GM15510 (cell line): ENCODE data around the gene KRTAP4-9.
"Not testable (repeated sequence)": the region's sequence is repeated elsewhere in the genome, so short reads cannot be mapped to it uniquely, and the experiment has no call there.

ENCODE experiments used
- POLR2A ChIP-seq: IDR thresholded peaks from 3 replicates; pipeline ENCODE4 v1.6.1; 2011; ENCODE audit warnings: borderline replicate concordance; ENCODE audit not compliant: insufficient read length; ENCODE audit errors: extremely low read depth

The KRTAP4-9 gene

GRCh38 chr17:41105347-41105746 is at the start of gene KRTAP4-9:
TSS of gene KRTAP4-9 (plus strand) at chr17:41105389. CDS start at chr17:41105389, 0 bp downstream.
- TF ChIP-seq POLR2A, result not testable (repeated sequence)

- no peak for TF ChIP-seq POLR2A
These were observed 47.6 kb upstream of the KRTAP4-9 start for GRCh38 chr17:41057547-41057946.

GRCh38 chr17:41058741-41059140 is 46.4 kb upstream of the KRTAP4-9 start:
- no peak for TF ChIP-seq POLR2A

DNA sequence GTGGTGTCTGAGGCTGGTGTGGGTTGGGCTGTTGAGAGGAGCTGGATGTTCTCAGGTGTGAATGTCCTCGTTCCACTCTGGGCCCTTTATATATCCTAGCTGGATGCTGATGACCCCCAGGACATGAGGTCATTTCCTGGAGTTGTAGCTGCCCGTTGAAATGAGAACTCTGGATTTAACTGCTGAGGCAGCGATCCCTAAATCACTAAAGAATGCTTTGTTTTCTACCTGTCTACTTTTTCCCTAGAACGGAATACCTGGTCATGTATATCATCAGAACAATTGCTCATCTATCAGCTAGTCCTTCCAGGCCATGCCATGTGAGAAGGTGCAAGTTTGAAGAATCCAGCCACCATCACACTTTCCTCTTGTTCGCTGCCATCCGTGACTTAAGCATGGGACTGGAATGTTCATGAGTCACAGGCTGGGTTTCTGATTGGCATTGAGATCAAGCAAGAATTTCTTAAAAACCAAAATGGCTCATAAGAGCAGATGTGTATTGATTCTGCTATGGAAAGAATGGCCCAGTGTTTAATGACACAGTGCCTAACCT is 45.1 kb upstream of the KRTAP4-9 start, which contains the start of gene KRTAP2-3:
Gene KRTAP2-3 (minus strand): TSS at position 63 of the 553 bp plus-strand sequence. CDS start 64 bp downstream, outside the sequence.
- TF ChIP-seq POLR2A, result no peak

DNA sequence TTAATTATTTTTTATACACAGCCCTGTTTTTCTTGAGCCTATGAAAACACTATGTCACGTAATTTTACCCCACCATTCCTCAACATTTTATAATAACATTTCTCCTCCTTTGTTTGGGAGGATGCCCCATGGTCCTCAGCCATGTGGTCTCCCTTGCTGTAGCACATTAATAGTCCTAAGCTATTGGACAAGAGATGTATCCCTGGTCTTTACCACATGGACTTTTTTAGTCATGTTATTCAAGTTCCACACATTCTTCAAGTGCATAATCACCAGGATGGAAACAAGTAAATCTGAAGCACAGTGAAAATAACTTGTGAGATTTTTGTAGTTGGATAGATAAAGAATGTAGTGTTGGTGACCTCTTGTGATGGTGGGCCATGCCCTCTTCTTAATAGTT is 43.2 kb upstream of the KRTAP4-9 start:
- TF ChIP-seq POLR2A, result no peak

- TF ChIP-seq POLR2A, result no peak
These were observed 41.7 kb upstream of the KRTAP4-9 start for GRCh38 chr17:41063449-41063848.

DNA sequence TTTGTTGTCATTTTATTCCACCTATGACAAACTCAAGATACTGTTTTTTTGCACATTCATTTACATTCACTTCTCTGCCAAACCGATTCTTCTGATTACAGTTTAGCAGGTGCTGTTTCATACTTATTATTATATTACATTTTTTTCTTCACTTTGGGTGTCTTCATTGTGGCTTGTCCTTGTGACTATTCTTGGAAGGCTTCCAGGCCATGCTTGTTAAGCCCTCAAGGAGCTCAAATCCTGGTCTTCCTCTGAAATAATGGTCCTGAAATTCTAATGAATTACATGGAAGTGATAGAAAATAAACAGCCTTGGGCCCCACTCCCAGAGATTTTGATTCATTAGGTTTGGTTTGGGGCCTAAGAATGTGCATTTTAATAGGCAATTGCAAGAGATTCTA is 40.9 kb upstream of the KRTAP4-9 start:
- TF ChIP-seq POLR2A, result no peak

GRCh38 chr17:41065829-41066624 is 39.2 kb upstream of the KRTAP4-9 start, which contains the start of gene KRTAP2-4:
TSS of gene KRTAP2-4 (minus strand) at chr17:41065879. CDS start at chr17:41065845, 34 bp downstream.
- TF ChIP-seq POLR2A, result no peak

DNA sequence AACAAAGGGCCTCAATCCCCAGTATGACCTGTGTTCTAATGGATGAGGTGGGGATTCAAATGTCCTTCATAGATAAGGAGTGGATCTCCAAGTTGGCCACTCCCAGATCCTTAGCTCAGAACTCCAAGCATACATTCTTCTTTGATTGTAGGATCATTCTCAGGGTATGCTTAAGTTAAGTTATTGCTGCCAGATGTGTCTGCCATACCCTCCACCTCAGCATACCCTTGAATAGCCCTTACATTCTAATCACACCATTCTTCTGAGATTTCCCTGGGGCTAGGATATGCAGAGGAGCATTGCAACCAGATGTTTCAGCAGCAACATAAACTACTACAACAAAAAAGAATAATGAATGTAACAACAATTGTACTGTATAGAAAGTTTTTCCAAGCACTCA is 37.9 kb upstream of the KRTAP4-9 start:
- TF ChIP-seq POLR2A, result no peak

- TF ChIP-seq POLR2A, result no peak
These were observed 36.2 kb upstream of the KRTAP4-9 start for GRCh38 chr17:41069031-41069430.

DNA sequence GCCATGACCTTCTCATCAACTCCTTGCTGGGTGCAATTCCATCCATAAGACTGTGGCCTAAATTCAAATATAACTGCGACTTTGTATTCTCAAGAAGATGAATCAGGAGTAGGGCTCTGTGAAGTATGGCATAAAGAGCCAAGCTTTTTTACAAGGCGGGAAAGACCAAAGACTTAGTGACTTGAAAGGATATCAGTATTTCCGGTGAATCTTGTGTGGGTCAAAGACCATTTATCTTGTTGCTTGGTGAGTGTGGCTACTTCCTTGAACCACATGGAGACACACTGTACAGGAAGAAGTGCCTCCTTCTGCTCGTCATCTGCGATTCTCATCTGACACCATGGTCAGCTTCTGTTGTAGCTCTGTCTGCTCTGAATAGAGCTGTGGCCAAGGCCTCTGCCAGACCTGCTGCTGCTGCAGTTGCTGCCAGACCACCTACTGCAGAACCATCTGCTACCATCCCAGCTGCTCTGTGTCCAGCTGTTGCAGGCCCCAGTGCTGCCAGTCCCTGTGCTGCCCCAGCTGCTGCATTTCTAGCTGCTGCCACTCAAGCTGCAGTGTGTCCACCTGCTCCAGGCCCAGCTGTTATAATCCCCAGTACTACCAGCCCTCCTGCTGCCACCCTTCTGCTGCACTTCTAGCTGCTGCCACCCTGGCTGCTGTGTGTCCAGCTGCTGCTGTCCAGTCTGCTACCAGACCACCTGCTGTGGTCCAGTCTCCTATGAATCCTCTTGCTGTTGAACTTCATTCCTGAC is 33.4 kb upstream of the KRTAP4-9 start:
- no peak for TF ChIP-seq POLR2A

- no peak for TF ChIP-seq POLR2A
These were observed 31.5 kb upstream of the KRTAP4-9 start for GRCh38 chr17:41073676-41074075.

DNA sequence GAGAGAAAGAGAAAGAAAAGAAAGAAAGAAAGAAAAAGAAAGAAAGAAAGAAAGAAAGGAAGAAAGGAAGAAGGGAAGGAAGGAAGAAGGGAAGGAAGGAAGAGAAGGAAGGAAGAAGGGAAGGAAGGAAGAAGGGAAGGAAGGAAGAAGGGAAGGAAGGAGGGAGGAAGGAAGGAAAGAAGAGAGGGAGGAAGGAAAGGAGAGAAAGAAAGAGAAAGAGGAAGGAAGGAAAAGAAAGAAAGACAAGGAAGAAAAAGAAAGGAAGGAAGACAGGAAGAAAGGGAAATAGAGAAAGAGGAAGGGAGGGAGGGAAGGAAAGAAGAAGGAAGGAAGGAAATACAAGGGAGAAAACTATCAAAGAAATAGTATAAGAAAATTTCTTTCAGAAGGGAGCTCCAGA is 28.4 kb upstream of the KRTAP4-9 start:
- no peak for TF ChIP-seq POLR2A

DNA sequence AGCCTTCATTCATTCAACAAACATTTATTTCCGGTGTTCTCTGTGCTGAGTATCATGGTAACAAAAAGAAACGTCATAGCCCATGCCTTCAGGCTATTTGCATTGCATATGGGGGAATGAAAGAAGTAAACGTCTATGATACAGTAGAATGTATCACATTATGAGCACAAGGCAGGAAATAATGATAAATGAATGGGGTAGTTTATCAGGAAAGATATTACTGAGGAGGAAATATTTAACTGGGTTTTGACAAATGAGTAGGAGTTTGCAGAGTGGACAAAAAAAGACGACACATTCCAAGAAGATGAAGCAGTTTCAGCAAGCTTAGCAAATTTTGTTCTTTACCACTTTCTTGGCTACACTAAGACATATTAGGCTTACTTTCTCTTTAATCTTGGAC is 22.6 kb upstream of the KRTAP4-9 start:
- TF ChIP-seq POLR2A, result no peak
